Adrenal gland (tissue), 12 donors: ENCODE data around the gene NOL4L. TPM values are rescaled to one million over a fixed set of nuclear protein-coding genes. Genes with fewer than 3 reads are reported as not detected.

Experiments
- DNase-seq, 7 donors: peaks; one replicate each; pipeline ENCODE4 v3.0.0-alpha.2; 2019 to 2020
- H3K27ac ChIP-seq, 5 donors: fragments of 200-600 bp; sonication (generic) in 4 of 5; 1 replicate in 3 of 5; 2 replicates in 2 of 5; pipeline versions ENCODE4 v1.5.1 to v1.8.0; 2016 to 2020; ENCODE audit warnings: mild to moderate bottlenecking in 1 of 5
- H3K27me3 ChIP-seq: fragments of 200-600 bp; 2 replicates; pipeline ENCODE4 v1.8.0; 2021
- H3K36me3 ChIP-seq, 2 donors: fragments of 200-600 bp; replicated peaks in 1 of 2; 1 replicate in 1 of 2; 2 replicates in 1 of 2; pipeline versions ENCODE4 v1.5.1 to v1.8.0; 2018 to 2022
- H3K4me1 ChIP-seq, 2 donors: fragments of 200-600 bp; replicated peaks in 1 of 2; 1 replicate in 1 of 2; 2 replicates in 1 of 2; pipeline versions ENCODE4 v1.5.1 to v1.8.0; 2018 to 2021
- H3K4me3 ChIP-seq, 4 donors: fragments of 200-600 bp; sonication (generic) in 3 of 4; one replicate each; pipeline ENCODE4 v1.5.1; 2016 to 2018
- H3K9me3 ChIP-seq, 3 donors: fragments of 200-600 bp; sonication (generic) in 1 of 3; replicated peaks in 1 of 3; 1 replicate in 2 of 3; 2 replicates in 1 of 3; pipeline versions ENCODE4 v1.5.1 to v1.8.0; 2016 to 2021
- POLR2A ChIP-seq, 2 donors: fragments of 450-650 bp; IDR thresholded peaks; one replicate each; pipeline ENCODE4 v1.6.1; 2017; ENCODE audit warnings: antibody characterized with exemption in 2 of 2, mild to moderate bottlenecking in 2 of 2, moderate library complexity in 1 of 2
- WGBS, 4 donors: extraction: QIAGEN DNeasy Blood & Tissue Kit in 2 of 4; methylation state at CpG; one replicate each; pipeline versions ENCODE4 v1.1.5 to v1.1.7; 2013 to 2017; 5-methylcytosine and 5-hydroxymethylcytosine counted together
- intact Hi-C, 2 donors: fragments of 100-400 bp; cut with DNase I; formaldehyde crosslinking; loops; one replicate each; pipeline versions ENCODE4 v1.14.1 to v1.15.0; 2022 to 2023
- polyA plus RNA-seq, 3 donors: library from polyadenylated mRNA; stranded (reverse); fragments of 200-250 nt in 2 of 3; fragments of 350-450 nt in 1 of 3; fragmentation: Illumina TruSeq in 1 of 3; extraction: RNeasy Lipid Tissue Mini Kit (QIAGEN cat#74804) in 1 of 3; gene quantifications; one replicate each; pipeline ENCODE4 v1.2.3, GENCODE V29; 2013 to 2014
- total RNA-seq, 9 donors: library from RNA; depleted of rRNA in 4 of 9; stranded (reverse); fragments of >200 nt in 4 of 9; fragments of 120-200 nt in 1 of 9; fragmentation: NEBNext Ultra II Directional in 1 of 9; extraction: Animal tissue kit (Norgen Biotek cat#: 25700) in 1 of 9; gene quantifications; one replicate each; pipeline versions ENCODE4 v1.1.0 to v1.2.4, GENCODE V29; 2013 to 2023
- TF ChIP-seq, protein P1 (sequence below), 6 experiments: fragments of 450-650 bp in 4 of 6; fragments of 200-600 bp in 2 of 6; sonication (generic) in 1 of 6; IDR thresholded peaks; 1 replicate in 5 of 6; 2 replicates in 1 of 6; pipeline versions ENCODE4 v1.5.1 to v1.8.0; 2016 to 2021; ENCODE audit warnings: antibody characterized with exemption in 6 of 6, mild to moderate bottlenecking in 2 of 6, moderate library complexity in 1 of 6
- donor health status: healthy with polysubstance abuse.
- donor health status: Bipolar disorder and iron deficiency.
- donor health status: DM: yes; HTN: yes; CAD: no.
- donor health status: DM: no; HTN: no; CAD: no.
- donor health status: DM: no; HTN: no; CAD: no.
- donor health status: DM: yes; HTN: yes; CAD: no.

Gene NOL4L
- total and polyA plus RNA-seq, 12 donors: 6.4 to 30.4 (median 15.7) TPM

DNA sequence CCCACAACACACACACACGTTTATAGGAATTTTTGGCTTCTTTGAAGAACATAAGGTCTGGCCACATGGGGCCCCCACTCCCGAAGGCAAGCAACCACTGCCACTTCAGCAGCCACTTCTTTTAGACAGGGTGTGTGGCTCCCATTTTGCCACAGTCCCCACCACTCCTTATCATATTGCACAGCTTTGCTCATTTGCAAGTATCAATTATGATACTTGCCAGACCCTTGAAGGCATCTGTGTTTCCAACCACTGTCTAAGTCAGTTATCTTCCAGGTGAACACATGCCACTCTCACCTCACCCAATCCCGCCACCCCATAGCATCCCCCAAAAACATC lies 73.1 kb downstream of the NOL4L start:
- TF ChIP-seq, protein P1, sequence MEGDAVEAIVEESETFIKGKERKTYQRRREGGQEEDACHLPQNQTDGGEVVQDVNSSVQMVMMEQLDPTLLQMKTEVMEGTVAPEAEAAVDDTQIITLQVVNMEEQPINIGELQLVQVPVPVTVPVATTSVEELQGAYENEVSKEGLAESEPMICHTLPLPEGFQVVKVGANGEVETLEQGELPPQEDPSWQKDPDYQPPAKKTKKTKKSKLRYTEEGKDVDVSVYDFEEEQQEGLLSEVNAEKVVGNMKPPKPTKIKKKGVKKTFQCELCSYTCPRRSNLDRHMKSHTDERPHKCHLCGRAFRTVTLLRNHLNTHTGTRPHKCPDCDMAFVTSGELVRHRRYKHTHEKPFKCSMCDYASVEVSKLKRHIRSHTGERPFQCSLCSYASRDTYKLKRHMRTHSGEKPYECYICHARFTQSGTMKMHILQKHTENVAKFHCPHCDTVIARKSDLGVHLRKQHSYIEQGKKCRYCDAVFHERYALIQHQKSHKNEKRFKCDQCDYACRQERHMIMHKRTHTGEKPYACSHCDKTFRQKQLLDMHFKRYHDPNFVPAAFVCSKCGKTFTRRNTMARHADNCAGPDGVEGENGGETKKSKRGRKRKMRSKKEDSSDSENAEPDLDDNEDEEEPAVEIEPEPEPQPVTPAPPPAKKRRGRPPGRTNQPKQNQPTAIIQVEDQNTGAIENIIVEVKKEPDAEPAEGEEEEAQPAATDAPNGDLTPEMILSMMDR (IDR thresholded peaks at IDR 0.05): no peak
- no peak for TF ChIP-seq POLR2A (IDR thresholded peaks at IDR 0.05)
- intact Hi-C loops: no loop called here
- Histone ChIP-seq H3K36me3 (no peaks in the 10 kb centered on the region), H3K27ac (no peak overlapping the region), H3K4me1 (peaks cover 0 to 8% of the 10 kb centered on the region in 2 donors), H3K4me3 (no peak overlapping the region), H3K9me3 (no peaks in the 10 kb centered on the region), H3K27me3 (no peaks in the 10 kb centered on the region)
- no peak for DNase-seq
- 81 to 92% (median 85%) methylated on average over 3 of the region's 3 CpGs for WGBS, 4 donors

DNA sequence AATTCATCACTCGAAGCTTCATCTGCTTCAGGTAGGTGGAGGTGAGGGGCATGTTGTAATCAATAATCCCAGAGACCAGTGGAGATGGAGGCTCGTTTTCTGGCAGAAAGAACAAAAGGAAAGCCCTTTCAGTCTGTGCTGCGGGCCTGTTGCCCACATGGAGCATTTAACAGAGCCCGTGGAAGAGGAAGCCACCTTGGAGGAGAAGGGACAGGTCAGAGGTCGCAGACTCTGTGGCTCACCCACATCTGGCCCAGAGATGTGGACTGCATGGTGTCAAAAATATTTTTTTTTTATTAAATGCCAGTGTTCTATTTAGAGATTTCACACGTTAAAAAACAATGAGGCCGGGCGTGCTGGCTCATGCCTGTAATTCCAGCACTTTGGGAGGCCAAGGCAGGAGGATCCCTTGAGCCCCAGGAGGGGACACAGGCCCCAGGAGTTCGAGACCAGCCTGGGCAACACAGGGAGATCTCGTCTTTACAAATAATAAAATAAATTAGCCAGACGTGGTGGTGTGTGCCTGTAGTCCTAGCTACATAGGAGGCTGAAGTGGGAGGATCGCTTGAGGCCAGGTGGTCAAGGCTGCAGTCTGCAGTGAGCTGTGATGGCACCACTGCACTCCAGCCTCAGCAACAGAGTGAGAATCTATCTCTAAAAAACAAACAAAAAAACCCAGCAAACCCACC lies 73.6 kb downstream of the NOL4L start:
- no peak for DNase-seq
- intact Hi-C loops: no loop called here
- 67 to 77% (median 72%) methylated on average over 12 of the region's 12 CpGs for WGBS, 4 donors

DNA sequence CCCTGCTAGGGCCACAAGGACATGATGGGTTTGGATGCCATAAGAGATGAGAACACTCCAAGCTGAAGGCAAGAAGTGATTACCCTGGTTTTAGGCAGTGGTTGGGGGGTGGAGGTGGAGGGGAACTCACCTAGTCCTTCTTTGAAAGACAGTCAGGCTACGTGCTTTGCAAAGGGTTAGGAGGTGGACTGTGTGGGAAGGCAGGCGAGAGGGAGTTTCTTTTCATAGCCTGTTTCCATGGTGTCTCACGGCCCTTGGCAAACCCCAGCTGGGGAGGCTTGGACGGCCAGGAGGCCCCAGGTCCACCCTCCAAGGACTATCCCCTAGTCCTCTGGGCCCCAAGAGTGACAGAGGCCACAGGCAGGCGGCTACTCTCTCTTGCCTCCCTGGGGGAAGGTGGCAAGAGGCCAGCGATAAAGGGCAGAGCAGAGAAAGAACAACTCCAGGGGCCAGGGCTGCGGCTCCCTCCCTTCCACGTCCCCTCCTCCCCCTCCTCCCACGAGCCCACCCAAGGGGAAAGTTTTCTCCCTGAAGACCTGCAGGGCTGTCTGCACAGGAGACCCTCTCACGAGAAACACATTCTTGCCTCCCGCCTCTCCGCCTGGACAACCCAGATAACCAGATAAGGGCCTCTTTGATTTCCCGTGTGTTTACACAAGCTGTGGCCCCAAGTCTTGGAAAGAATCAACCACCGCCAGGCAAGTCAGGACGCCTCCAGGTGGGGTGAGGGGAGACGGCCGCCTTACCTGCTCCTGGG lies 74.4 kb downstream of the NOL4L start:
- TF ChIP-seq, protein P1 (IDR thresholded peaks at IDR 0.05): no peak
- TF ChIP-seq POLR2A (IDR thresholded peaks at IDR 0.05): no peak
- no peak overlapping the region for H3K4me3 ChIP-seq
- peaks cover 0 to 8% of the 10 kb centered on the region in 2 donors for H3K4me1 ChIP-seq
- intact Hi-C loops: no loop called here
- H3K36me3 ChIP-seq: no peaks in the 10 kb centered on the region
- WGBS, 4 donors: 47 to 63% (median 58%) methylated on average over 11 to 17 of the region's 17 CpGs
- DNase-seq: no peak
- peak overlapping the region in 2 of 5 donors; percentile 60 to 69 for H3K27ac ChIP-seq
- H3K9me3 ChIP-seq: no peaks in the 10 kb centered on the region
- no peaks in the 10 kb centered on the region for H3K27me3 ChIP-seq

More for the DNA sequence above, 73.6 kb downstream of the NOL4L start:
- peak overlapping the region in 2 of 5 donors; percentile 60 to 69 for H3K27ac ChIP-seq
- H3K4me3 ChIP-seq: no peak overlapping the region
- H3K27me3 ChIP-seq: no peaks in the 10 kb centered on the region
- no peaks in the 10 kb centered on the region for H3K9me3 ChIP-seq
- H3K36me3 ChIP-seq: no peaks in the 10 kb centered on the region
- H3K4me1 ChIP-seq: peaks cover 0 to 8% of the 10 kb centered on the region in 2 donors
- no peak for TF ChIP-seq POLR2A (IDR thresholded peaks at IDR 0.05)
- TF ChIP-seq, protein P1 (IDR thresholded peaks at IDR 0.05): no peak

DNA sequence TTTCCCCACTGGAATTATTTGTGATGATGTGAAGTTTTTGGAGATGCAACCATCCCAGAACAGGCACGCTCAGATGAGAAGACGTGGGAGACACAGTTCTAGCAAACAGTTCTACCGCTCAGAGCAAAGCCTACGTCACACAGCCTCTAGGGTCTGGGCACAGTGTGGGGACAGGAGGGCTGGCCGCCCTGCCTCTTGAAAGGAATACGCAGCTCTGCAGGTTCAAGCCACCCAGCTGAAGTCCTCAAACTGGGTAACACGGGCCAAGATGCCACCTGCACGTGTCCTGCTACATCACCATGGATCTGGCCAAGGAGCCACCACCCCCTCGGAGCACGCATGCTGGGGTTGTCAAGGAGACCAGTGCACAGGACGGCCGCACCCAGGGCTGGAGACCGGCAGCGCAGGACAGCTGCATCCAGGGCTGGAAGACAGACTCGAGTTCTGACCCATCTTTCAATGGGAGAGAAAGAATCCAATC lies 75.0 kb downstream of the NOL4L start:
- H3K9me3 ChIP-seq: no peaks in the 10 kb centered on the region
- no peaks in the 10 kb centered on the region for H3K27me3 ChIP-seq
- H3K36me3 ChIP-seq: no peaks in the 10 kb centered on the region
- WGBS, 4 donors: 84 to 94% (median 85%) methylated on average over 5 to 15 of the region's 15 CpGs
- DNase-seq: peak in 1 of 7 donors; percentile 90
- H3K4me1 ChIP-seq: peaks cover 0 to 8% of the 10 kb centered on the region in 2 donors
- peak overlapping the region in 1 of 5 donors; percentile 69 for H3K27ac ChIP-seq
- H3K4me3 ChIP-seq: no peak overlapping the region
- intact Hi-C loops: no loop called here
- TF ChIP-seq, protein P1 (IDR thresholded peaks at IDR 0.05): no peak
- no peak for TF ChIP-seq POLR2A (IDR thresholded peaks at IDR 0.05)
